ENCODE data around the gene CAMK4.
A peak's percentile ranks its signal among the peaks of the same experiment; 100 is the strongest.

Gene CAMK4

DNA sequence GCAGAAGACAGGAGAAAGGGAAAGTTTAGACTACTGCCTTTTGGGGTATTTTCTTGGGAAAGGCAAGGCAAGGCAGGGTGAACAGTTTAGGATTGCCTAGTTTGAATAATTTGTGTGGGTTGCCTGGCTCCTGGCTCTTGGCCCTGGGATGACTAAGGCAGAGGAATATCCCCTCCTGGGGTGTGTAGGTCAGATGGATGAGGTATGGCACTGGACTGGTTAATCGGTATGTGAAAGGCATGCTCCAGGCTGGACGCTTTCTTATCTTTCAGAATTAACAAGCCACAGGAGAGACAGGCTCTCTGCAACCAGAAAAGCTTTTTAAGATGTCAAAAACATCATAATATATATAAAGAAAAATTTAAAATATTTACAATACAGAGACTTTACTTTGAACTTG lies 229.6 kb downstream of the CAMK4 start:
- Histone ChIP-seq H3K27me3 (ENCODE audit: control insufficient read depth, insufficient read depth, low read length) (no peaks in the 10 kb centered on the region), H3K36me3 (ENCODE audit: control insufficient read depth, insufficient read depth, low read length) (no peaks in the 10 kb centered on the region), H3K9ac (no peak overlapping the region), H3K4me1 (no peaks in the 10 kb centered on the region), H2AFZ (peak overlapping the region; percentile 15), H3K79me2 (no peaks in the 10 kb centered on the region), H3K4me2 (ENCODE audit: low read length) (no peak overlapping the region), H3K9me3 (ENCODE audit: control insufficient read depth, low read length) (no peaks in the 10 kb centered on the region), H3K4me3 (ENCODE audit: low read depth, low read length) (no peak overlapping the region), H3K27ac (no peak overlapping the region)
- TF ChIP-seq, protein P1, sequence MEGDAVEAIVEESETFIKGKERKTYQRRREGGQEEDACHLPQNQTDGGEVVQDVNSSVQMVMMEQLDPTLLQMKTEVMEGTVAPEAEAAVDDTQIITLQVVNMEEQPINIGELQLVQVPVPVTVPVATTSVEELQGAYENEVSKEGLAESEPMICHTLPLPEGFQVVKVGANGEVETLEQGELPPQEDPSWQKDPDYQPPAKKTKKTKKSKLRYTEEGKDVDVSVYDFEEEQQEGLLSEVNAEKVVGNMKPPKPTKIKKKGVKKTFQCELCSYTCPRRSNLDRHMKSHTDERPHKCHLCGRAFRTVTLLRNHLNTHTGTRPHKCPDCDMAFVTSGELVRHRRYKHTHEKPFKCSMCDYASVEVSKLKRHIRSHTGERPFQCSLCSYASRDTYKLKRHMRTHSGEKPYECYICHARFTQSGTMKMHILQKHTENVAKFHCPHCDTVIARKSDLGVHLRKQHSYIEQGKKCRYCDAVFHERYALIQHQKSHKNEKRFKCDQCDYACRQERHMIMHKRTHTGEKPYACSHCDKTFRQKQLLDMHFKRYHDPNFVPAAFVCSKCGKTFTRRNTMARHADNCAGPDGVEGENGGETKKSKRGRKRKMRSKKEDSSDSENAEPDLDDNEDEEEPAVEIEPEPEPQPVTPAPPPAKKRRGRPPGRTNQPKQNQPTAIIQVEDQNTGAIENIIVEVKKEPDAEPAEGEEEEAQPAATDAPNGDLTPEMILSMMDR (IDR thresholded peaks at IDR 0.05) = no peak

DNA sequence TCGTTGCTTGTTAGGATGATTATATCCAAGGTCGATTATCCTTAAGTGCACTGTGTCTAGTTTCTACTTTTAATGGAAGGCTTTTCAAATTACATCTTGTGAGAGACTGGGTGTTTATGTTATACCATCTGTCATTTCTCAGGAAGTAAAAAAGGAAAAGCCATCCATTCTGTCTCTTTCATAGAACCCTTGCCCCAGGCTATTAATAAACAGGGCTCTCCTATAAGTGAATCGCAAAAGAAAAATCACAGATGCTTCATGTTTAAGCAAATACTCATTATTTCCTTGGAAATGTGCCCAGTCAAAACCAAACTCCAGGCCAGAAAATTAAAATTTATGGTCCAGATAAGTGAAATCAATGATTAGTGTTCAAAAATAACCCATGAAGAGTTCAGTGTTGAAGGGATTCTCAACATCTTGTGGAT lies 230.0 kb downstream of the CAMK4 start:
- Histone ChIP-seq H3K4me1 (no peaks in the 10 kb centered on the region), H3K36me3 (ENCODE audit: control insufficient read depth, insufficient read depth, low read length) (no peaks in the 10 kb centered on the region), H3K27me3 (ENCODE audit: control insufficient read depth, insufficient read depth, low read length) (no peaks in the 10 kb centered on the region), H3K9ac (no peak overlapping the region), H3K9me3 (ENCODE audit: control insufficient read depth, low read length) (no peaks in the 10 kb centered on the region), H3K4me2 (ENCODE audit: low read length) (no peak overlapping the region), H3K27ac (no peak overlapping the region), H3K79me2 (no peaks in the 10 kb centered on the region), H3K4me3 (ENCODE audit: low read depth, low read length) (no peak overlapping the region), H2AFZ (no peak overlapping the region)
- TF ChIP-seq, protein P1 (IDR thresholded peaks at IDR 0.05) = no peak

DNA sequence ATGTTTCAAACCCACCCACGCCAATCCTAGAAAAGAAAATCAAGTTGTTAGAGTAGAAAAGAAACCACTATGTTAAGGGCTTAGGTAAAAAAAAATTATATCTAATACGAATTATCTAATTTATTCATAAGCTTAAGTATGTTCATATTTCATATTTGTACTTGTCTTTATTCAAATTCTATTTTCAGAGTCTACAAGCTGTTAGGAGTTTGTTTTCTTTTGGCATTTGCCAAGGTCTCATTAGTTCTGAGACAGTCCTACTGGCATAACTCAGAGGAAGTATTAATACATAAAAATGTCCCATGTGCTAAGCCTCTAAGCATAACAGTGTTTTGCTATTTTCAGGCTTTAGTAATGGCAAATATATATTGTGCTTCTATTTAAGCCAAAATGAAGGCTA lies 230.6 kb downstream of the CAMK4 start:
- no peaks in the 10 kb centered on the region for H3K36me3 ChIP-seq (ENCODE audit: control insufficient read depth, insufficient read depth, low read length)
- H2AFZ ChIP-seq = no peak overlapping the region
- H3K4me2 ChIP-seq (ENCODE audit: low read length) = no peak overlapping the region
- TF ChIP-seq, protein P1 (IDR thresholded peaks at IDR 0.05) = no peak
- no peaks in the 10 kb centered on the region for H3K9me3 ChIP-seq (ENCODE audit: control insufficient read depth, low read length)
- H3K4me3 ChIP-seq (ENCODE audit: low read depth, low read length) = no peak overlapping the region
- no peaks in the 10 kb centered on the region for H3K79me2 ChIP-seq
- H3K4me1 ChIP-seq = no peaks in the 10 kb centered on the region
- no peaks in the 10 kb centered on the region for H3K27me3 ChIP-seq (ENCODE audit: control insufficient read depth, insufficient read depth, low read length)
- H3K9ac ChIP-seq = no peak overlapping the region
- no peak overlapping the region for H3K27ac ChIP-seq

DNA sequence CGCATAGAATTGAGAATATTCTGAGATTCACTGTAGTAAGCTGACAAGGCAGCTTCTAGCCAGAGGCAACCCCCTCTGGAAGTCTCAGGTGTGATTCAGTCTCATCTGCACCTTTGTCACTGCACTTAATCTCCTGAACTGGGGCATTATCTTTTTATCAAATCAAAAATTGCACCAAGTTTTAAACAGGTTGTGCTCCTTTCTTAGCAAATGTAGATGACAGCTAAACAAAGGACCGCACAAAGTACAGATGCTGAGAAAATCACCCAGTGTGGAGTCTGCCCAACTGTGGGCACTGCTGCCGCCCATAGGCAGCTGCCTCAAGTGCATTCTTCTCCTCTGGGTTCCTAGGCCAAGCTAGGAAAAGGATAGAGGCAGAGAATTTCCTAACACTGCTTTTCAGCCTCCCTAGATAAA lies 237.1 kb downstream of the CAMK4 start:
- Histone ChIP-seq H3K36me3 (ENCODE audit: control insufficient read depth, insufficient read depth, low read length) (no peaks in the 10 kb centered on the region), H2AFZ (peak overlapping the region; percentile 39), H3K9ac (no peak overlapping the region), H3K4me3 (ENCODE audit: low read depth, low read length) (no peak overlapping the region), H3K79me2 (no peaks in the 10 kb centered on the region), H3K4me1 (no peaks in the 10 kb centered on the region), H3K4me2 (ENCODE audit: low read length) (no peak overlapping the region), H3K27me3 (ENCODE audit: control insufficient read depth, insufficient read depth, low read length) (no peaks in the 10 kb centered on the region), H3K27ac (no peak overlapping the region), H3K9me3 (ENCODE audit: control insufficient read depth, low read length) (no peaks in the 10 kb centered on the region)
- TF ChIP-seq, protein P1 (IDR thresholded peaks at IDR 0.05) = peak; percentile 29

DNA sequence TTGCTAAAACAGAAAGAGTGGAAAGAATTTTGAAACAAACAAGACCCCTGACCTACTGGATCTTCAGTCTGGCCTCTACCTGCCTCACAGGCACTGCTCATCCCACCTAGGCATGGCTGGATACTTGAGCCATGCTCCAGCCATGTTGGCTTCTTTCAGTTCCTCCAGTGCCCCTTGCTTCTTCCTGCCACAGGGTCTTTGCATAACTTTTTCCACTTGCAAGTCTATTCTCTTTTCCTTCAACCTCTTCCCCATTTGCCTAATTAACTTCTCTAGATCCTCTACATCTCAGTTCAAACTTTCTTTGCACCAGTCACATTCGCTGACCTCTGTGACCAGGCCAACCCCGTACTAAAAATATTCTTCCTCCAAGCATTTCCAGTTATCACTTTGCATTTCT lies 237.8 kb downstream of the CAMK4 start:
- no peak overlapping the region for H3K27ac ChIP-seq
- H3K79me2 ChIP-seq = no peaks in the 10 kb centered on the region
- H3K36me3 ChIP-seq (ENCODE audit: control insufficient read depth, insufficient read depth, low read length) = no peaks in the 10 kb centered on the region
- H2AFZ ChIP-seq = no peak overlapping the region
- no peak overlapping the region for H3K9ac ChIP-seq
- no peaks in the 10 kb centered on the region for H3K27me3 ChIP-seq (ENCODE audit: control insufficient read depth, insufficient read depth, low read length)
- H3K4me1 ChIP-seq = no peaks in the 10 kb centered on the region
- no peak overlapping the region for H3K4me2 ChIP-seq (ENCODE audit: low read length)
- no peak overlapping the region for H3K4me3 ChIP-seq (ENCODE audit: low read depth, low read length)
- H3K9me3 ChIP-seq (ENCODE audit: control insufficient read depth, low read length) = no peaks in the 10 kb centered on the region
- TF ChIP-seq, protein P1 (IDR thresholded peaks at IDR 0.05) = no peak
